Measurements from ENCODE around the gene BCR. TPM values are rescaled to one million over a fixed set of nuclear protein-coding genes. Genes with fewer than 3 reads are reported as not detected.

The BCR gene
- total RNA-seq, 1 donor from 2014 or later, result 88.0 TPM

DNA sequence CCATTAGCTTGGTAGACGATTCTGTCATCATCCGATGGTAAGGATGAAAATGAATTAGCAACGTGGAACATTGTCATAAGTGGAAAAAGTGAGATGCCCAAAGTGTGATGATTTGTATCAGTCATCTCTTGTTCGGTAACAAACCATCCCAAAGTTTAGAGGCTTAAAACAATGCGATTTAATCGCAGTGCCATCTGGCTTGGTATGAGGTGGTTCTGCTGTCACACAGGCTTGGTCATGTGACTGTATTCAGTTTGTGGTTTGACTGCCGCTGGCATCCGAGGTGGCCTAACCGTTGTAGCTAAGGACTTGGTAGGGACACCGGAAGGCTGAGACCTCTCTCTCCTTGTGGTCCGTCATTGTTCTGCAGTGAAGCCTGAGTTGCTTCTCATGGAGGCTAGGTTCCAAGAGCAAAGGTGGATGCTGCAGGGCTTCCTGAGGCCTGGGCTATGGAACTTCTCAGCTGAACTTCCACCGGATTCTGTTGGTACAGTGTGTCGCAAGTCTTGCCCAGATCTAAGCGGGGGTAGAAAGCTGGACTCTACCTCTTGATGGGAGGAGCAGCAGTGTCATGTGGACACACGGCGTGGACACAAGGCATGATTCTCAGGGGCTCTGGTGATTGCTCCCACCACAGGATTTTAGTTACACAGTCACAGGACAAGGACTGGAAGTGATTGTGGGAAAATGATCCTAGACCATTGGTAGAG, 36.3 kb downstream of the BCR start:
- no peak for DNase-seq (ENCODE audit: low spot score)

DNA sequence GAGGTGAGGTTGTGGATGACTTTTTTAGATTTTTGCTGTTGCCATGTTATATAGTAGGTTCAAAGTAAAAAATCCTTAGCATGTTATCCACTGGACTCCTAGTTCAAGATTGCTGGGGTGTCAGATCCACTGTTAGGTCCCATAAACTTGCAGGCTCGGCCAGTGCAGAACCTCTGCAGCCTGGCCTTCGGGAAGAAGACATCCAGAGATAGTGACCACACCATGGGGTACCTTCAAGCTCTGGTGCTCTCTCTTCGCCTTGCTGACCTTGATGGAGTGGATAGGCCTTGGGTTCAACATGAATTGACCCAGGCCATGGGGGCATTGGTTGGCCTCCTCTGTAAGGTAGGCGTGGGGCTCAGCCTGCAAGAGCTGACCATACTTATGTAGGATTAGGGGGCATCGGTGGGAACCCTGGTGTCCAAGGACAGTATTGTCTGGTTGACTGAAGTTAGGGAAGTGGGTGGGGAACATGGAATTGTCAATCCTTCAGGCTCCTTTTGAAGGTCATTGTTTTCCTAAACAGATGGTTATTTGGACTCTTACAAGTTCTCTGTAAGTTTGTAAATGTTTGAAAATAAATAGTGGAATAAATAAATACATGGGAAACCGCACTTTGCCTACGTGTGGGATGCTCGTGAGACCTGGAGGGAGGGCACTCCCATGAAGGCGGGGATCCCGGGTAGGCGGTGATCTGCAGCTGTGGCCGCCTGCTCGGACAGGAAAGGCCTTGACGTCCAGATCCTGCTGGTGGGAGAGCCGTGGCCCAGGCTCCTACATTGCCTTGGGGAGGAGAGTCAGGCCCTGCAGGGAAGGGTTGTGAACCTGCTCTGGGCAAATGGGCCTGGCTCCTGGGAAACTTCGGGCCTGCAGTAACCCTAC, 37.1 kb downstream of the BCR start:
- DNase-seq (ENCODE audit: low spot score), result no peak

DNA sequence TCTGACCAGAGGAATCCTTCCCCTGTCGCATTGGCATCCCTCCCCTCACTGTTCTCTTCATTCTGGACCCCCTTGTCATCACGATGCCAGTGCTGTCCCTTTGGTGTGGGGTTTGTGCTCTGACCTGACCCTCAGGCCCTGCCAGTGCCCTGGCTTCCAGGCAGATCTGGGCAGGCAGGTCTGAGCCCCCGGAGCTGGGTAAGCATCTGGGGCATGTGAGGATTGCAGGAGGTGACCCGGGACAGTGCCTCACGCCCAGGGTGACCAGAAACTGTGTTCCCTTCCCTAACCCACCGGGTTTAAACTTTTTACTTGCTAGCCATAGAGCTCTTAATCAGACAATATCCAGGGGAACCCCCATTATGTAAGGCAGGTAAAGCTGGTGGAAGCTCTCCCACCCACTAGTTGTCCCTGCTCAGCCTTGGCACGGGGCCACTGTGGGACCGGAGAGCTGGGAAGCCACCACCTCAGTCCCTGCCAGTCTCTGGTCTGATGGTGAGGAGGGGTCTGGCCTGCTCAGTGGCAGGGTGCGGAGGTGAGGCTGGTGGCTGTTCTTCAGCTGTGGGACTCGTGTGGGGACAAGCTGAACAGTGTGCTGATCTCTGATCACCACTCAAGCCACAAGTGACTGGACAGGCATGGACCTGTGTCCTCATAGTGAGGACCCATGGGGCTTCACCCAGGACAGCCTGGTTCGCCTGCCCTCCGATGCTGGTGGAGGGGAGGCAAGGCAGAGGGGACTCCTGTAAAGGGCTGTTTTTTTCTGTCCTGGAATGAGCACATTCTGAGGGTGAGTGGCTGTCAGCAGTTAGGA, 38.0 kb downstream of the BCR start:
- DNase-seq (ENCODE audit: low spot score), result no peak

DNA sequence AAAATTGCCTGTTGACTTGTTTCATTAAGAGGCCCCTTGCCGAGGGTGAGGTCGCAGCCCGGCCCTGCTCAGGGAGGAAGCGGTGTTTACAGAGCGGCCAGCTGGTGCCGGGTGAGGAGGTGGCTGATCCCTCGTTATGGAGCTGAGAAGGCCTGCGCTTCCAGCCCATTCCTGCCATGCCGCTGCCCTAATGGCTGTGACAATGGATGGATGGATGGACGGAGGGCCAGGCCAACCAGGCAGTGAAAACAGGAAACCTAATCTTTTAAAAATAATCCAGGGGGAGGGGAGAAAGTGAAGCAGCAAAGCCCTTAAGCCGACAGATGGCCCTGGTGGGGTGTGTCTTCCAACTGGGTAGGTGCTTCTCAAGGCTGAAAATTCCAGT, 38.5 kb downstream of the BCR start:
- no peak for DNase-seq (ENCODE audit: low spot score)

DNA sequence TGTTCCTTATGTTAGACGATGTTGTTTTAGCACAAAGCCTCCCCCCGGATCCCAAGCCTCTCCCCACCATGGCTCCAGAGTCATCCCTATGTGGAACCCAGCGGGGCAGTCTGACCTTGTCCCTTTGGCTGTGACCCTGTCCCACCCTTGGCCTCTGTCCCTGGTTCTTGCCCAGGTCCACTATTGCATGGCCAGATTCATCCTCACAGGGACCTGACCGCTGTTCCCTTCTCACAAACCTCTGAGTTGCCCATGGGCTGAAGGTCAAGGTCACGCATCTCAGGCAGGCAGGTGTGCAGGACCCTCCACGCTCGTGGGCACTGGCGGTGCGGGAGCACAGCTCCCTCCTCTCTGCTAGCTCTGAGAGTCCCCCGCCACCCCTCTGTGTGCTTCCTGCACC, 39.0 kb downstream of the BCR start:
- no peak for DNase-seq (ENCODE audit: low spot score)

DNA sequence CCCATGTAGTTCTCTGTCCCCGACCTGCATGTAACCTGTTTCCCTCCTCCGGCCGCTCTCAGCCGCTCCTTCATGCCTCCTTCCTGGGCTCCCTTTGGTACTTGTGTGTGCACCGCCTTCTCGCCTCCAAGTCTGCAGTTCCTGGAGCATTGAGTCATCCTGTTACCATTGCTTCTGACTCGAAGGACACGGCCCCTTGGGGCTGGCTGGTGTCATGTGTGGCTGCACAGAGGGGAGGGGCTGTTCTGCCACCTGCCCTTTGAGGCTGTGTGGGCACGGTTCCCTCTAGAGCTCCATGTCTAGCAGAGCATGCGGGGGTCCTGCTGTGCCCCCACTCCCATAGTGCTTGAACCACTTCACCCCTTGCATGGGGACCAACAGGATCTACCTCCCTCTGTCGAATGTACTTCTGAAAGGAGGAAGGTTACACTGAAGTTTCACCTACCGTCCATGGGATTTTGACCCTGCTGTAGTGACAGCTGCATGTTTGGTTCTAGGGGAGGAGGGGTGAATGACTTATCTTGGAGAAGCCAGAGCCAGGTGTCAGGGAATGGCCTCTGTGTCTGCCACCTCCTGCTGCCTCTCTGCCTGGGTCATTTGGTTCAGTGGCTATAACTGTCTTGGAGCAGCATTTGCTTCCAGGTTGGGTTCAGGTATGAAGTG, 39.6 kb downstream of the BCR start:
- DNase-seq (ENCODE audit: low spot score), result no peak

DNA sequence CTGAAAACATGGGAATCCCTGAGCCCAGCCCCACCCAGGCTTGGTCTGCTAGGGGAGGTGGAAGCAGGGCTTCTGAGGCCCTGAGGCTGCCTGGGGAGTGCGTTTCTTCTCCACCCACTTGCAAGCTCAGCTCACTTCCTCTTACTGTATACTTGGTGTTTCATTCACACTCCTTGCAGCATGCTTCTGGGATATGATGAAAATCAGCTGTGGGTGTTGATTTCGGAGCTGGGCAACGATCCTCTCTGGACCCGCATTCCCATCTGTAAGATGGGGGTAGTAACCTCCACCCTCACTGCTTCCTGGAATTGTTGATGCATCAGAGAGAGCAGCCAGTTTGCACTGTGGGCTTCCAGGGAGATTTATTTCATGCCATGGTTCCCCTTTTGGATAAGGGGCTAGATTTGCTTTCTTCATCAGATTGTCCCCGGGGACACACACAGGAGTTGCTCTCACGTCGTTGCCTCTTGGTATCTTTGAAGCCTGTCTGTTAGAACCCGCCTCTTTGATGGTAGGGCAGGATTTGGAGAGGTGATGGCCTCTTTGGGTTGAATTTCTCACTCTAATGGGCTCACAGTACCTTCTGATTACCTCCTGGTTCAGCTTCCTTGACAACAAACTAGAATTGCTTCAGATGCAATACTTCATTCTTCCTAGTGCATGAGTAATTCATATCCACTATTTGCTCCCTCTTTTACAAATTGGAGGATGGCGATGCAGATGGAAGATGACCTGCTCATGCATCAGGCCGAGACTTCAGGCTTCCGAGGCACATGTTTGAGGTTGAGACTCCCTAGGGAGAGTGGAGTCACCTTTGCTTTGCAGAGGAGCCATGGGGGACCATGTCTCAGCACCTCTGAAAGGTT, 40.4 kb downstream of the BCR start:
- DNase-seq (ENCODE audit: low spot score), result no peak

DNA sequence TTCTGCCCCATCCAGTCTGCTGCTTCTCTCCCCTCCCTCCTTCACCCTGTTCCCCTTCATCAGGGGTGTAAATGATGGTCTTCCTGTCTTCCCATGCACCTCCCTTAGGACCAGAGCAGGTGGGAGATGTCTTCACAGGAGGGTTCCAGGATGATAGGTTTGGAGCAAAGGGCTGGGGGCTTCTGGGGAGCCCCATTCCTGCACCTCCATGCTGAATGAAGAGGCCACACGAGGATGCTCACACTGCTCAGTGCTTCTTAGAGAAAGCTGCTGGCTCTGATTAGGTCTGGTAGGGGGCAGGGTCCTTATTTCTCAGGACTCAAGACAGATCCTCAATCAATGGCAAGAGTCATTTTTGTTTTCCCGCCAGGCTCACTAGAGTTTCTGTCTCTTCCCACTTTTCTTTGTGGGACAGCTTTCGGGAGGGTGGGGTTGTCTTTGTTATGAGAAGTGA, 41.1 kb downstream of the BCR start:
- DNase-seq (ENCODE audit: low spot score), result no peak

DNA sequence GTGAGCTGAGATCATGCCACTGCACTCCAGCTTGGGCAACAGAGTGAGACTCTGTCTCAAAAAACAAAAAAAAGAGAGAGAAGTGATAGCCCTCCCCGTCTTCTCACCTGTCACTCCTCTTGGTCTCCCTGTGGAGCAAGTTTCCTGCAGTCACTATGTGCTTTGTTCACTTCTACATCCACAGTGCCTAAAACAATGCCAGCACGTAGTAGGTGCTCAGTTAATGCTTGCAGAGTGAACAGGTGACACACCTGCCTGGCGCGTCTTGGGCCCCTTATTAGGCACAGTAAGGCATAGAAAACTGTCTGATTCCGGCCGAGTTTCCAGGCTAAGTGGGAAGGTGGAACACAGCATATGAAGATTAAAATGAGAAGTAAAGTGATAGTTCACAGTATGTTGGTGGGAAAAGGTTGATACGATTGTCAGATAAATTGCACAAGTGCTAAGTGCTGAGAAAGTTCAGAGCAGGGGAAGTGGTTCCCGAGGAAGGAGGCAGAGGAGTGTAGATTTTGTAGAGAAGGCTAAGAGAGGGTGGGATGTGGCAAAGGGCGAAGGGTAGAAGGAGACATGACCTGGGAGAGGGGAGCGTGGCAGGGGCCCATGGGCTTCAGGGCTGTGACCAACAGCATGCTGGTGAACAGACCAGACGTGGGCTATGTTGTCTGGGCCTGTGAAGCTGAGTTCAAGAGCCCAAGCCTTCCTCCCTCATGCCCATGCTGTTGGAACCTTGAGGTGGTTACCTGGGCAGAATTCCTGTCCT, 41.9 kb downstream of the BCR start:
- no peak for DNase-seq (ENCODE audit: low spot score)

DNA sequence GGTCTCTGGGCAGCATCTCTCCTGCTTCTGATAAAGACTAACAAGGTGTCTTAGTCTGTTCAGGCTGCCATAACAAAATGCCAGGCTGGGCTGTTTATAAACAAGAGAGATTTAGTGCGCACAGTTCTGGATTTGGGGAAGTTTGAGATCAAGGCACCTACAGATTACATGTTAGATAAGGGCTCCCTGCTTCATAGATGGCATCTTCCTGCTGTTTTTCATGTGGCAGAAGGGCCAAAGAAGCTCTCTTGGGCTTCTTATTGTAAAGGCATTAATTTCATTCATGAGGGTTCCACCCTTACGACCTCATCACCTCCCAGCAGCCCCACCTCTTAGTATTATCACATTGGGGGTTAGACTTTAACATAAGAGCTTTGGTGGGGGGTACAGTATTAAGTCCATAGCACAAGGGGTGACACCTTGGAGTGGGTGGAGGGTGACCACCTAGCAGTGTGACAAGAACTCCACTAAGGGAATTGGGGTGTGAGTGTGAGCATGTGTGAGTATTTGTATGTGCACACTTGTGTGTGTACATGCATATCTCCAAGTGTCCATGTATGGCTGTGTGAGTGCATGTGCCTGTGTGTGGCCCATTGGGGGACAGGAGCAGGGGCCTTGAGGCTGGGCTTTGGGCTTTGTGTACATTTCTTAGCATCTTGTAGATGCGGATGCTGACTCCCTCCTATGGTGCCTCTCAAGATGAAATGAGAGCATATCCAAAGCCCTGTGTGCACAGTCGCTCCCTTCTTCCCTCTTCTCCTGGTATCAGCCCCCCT, 42.7 kb downstream of the BCR start:
- no peak for DNase-seq (ENCODE audit: low spot score)

DNA sequence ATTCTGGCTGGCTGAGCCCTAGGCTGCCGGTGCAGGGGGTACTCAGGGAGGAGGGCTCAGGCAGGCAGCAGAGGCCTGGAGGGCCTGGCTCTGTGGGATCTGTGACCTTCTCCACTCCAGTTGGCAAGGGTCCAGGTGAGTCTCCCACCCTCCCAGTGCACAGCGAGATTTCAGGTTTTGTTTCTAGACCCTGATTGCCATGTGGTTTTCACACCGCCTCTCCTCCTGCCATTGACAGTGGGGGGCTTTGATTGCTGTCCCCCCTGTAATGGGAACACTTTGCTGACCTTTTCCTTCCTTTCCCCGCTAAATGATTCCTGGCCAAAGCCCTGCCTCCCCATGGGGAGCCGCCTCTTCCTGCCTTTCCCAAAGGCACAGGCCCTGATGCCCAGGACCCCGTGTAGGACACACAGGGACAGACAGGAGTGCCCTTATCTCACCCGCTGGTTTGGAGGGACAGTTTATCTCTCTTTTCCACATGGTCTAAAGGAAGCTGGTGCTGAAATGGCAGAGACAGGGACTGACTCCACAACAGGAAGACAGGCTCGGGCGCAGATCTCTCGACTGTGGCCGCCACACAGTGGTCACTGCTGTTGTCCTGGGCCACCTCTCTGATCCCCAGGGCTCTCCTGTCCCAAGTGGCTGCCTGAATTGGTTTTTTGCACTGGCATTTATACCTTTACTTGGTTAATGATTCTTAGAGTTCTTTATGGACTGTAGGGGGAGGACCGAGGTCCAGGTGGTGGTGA, 43.4 kb downstream of the BCR start:
- no peak for DNase-seq (ENCODE audit: low spot score)

DNA sequence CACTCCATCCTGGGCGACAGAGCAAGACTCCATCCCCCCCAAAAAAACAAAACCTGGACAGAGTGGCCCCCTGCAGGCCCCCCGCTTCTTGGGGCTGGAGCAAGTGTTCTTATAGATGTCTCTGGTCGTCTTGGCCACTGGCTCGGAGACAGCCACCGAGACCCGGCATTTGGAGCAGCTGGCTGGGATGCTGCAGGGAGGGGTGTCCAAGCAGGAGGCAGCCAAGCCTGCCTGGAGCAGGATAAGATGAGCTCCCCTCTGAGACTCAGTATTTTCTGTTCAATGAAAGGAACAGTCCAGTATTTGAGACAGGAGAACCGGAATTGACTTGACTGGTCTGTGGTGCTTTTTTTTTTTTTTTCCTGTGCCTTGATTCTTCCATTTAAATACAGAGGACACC, 44.5 kb downstream of the BCR start:
- DNase-seq (ENCODE audit: low spot score), result no peak

DNA sequence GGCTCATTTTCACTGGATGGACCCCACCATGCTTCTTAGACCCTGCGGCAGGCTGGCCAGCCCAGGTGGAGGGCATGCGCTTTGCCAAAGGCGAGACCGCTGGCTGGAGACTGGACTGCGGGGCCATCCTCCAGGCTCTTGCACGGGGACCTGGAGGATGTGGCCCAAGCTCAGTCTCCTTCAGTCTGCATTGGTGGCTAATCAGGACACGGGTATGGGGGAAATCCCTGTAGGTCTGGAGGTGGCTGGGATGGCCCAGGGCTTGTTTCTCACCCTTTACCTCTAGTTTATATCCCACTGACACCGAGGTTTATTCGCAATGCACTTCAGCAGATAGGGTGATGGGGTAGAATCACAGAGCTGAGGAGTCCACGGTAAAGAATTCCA, 45.0 kb downstream of the BCR start:
- no peak for DNase-seq (ENCODE audit: low spot score)

DNA sequence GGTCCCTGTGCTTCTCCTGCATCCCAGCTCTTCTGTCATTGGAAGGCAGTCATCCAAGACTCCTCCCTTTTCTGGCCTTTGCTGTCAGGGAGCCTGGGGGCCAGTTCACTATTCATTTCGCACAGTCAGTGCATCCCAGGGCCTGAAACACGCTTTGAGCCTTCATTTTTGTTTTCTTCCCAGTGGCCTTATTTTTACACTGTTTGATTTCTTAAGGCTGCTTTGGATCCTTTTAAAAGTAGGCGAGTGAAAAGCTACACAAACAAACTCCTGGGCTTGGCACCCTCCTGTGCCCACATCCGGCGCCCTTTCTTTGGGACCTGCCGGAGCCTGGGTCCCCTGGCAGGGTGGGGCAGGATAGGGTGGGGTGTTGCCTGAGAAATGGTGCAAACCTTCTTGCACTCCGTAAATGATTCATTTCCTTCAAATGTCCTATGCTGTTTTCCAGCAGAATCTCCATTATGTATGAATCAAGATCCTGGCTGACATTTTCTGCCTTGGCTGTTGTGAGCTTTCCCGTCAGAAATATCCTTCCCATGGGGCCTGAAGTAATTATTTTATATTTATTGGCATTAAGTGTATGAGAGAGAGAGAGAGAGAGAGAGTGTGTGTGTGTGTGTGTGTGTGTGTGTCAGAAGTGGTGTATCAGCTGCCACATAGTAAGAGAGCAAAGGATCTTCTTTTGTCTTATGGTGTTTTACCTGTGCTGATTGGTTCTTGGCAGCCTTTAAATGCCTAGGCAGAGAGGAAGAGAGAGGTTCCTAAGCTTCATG, 45.6 kb downstream of the BCR start:
- peak; percentile 81 for DNase-seq (ENCODE audit: low spot score)

DNA sequence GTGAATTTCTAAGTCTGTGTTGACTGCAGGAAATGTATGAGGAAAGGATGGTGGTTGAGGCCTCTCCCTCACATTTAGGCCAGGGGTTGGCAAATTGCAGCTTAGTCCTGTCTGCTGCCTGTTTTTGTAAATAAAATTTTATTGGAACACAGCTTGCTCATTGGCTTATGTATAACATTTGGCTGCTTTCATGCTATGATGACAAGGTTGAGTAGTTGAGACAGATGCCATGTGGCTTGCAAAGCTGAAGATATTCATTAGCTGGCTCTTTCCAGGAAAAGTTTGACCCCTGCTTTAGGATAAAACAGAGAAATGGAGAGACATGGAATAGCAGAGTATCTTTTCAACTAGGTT, 46.2 kb downstream of the BCR start:
- DNase-seq (ENCODE audit: low spot score), result no peak

DNA sequence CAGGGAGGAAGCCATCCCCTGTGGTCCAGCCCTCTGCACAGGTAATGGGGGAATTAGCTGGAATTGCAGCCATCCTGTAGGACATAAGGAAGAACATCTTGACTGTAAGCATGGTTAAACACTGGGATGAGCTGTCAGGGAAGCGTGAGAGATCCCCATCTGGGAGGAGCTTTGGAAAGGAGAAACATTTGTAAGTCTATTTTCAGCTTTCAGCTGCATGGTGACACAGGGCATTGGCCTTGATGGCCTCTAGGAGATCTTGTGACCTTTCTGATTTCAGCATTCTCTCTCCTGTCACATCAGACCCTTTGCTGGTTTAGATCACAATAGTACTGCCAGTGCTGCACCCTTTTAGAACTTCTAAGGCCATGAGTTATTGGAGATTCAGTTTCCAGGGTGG, 47.1 kb downstream of the BCR start:
- DNase-seq (ENCODE audit: low spot score), result no peak

DNA sequence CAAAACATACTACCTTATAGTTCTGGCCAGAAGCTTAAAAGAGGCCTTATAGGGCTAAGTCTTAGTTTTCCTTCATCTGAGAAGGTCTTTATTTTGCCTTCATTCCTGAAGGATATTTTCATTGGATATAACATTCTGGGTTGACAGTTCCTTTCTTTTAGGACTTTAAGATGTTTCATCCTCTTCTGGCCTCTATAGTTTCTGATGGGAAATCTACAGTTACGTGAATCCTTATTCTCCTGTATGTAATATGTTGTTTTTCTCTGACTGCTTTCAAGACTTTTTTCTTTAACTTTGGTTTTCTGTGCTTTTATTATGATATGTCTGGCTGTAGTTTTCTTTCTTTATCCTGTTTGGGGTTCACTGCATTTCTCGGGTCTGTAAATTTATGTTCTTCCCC, 48.2 kb downstream of the BCR start:
- no peak for DNase-seq (ENCODE audit: low spot score)

DNA sequence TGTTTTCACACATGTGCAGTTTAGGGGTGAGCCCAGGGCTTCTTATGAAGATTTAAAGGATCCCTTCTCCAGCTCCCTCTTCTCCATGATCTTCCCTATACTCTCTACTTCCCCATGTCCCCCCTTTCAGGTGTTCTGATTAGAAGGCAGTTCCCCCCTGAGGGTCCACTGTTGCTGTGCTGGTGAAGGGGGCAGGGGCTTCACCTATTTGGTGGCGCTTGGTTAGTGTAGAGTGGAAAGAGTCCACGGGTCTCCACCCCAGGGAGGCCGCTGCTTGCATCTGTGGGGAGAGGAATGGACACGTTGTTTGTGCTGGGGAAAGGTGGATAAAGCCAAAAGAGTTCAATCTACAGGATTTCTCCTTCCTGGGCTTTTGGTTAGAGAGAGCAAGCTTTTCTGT, 49.3 kb downstream of the BCR start:
- no peak for DNase-seq (ENCODE audit: low spot score)
